H54 (cell line): ENCODE results near the gene NRIP3.
"Not testable (repeated sequence)": the region's sequence is repeated elsewhere in the genome, so short reads cannot be mapped to it uniquely, and the experiment has no call there.

Source experiments
- DNase-seq: peaks from one replicate; pipeline ENCODE4 v3.0.0; 2011; ENCODE audit warnings: low spot score, mixed read lengths; ENCODE audit not compliant: insufficient read length
- FAIRE-seq: peaks from 3 replicates; lab custom pipeline; 2011; peaks lifted over from hg19 to GRCh38; lab: Jason Lieb, UNC
- POLR2A ChIP-seq: IDR thresholded peaks from 2 replicates; pipeline ENCODE4 v1.6.1; 2011; ENCODE audit warnings: low read depth, mild to moderate bottlenecking, low read length

NRIP3 gene

DNA sequence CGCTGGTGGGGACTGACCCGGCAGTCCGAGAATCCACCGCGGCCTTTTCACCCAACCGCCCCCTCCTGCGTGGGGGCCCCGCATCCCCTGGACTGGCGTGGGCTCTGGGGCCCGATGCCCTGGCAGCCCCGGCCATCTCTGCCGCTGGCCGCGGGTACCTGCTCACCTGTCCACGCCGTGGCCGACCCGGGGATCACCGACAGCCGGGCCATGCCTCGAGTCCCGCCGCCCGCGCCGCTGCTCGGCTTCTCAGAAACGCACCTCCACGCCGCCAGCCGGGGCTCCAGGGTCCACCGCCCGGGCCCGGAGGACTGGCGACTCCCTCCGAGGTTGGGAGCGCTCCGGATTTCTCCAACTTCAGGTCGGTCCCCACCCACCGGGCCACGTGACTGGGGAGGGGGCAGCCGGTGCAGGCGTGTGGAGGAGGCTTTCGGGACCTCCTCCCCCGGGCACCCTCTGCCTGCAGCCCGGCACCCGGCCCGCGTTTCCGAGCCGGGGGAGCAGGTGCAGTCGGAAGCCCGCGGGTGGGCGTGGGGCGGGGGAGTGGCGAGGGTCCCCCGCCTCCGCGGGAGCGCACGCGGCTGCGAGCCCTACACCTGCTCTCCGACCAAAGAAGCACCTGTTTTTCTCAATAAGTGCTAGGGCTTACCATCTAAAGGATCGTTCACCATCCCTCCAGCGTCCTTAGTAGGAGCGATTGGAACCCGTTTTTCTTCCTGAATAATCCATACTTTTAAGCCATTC, 554 bp upstream of the NRIP3 start:
- FAIRE-seq (no peak), DNase-seq (no peak)
- no peak for TF ChIP-seq POLR2A

DNA sequence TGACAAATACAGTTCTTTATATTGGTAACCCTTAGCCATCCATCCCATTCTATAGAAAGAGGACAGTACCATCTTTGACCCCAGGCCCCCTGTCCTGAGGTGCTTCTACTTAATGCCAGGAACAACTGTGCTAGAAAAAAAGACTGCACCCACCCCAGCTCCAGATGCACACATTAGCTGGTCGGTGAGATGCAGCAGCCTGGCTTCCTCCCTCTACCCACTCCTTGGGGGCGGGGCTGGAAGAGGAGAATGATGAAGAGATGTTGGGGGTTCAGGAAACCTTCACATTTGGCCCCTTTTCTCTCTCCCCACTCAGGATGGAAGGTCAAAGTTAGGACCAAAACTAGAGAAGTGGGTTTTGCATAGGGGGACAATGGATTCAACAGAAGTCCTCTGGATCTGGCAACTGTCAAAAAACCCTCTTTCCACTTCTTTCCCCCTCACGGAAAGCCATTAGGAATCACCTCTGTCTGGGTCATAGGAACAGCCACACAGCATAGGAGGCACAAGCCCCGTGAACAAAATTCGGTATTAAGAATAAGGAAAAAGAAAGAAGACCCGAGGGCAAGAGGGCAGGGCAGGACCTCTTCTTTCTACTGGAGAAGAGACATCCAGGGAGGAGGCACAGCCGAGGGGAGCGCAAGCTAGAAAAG, 755 bp downstream of the NRIP3 start:
- no peak for TF ChIP-seq POLR2A
- DNase-seq (no peak), FAIRE-seq (no peak)

DNA sequence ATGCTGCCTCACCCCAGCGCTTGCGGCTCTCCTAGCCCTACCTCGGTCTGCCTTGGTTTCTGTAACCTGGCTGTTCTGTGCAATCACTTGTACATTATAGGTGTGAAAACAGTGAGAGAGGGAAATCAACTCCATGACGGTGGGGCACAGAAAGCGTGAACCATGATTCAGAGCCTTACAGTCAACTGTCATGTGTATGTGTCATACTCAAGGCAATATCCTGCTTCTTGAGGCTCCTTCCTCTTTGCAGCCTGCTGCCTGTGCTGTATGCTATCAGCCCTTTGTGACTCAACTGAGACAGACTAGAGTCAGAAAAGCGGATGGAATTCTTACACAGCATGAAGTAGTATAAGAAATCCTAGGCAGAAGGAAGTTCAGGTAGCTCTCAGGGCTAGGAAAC, 2.1 kb downstream of the NRIP3 start:
- no peak for TF ChIP-seq POLR2A
- DNase-seq (peak; percentile 94), FAIRE-seq (peak; percentile 97)

DNA sequence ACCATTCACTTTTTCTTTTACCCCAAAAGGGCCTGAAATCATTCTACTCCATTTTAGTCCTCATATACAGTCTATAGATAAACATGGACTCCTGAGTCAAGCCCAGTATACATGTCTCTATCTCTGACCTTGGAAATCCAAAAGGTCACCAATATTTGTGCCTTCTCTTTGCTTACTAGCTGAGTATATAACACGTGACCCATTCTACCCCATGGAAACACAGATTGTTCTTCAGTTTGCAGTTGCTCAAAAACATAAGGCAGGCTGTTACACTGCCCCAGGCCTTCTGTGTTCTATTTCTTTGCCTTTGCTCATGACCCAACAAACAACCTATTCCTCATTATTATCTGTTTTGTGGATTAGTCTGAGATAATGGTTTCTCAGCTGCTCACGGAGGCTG, 5.8 kb downstream of the NRIP3 start:
- DNase-seq (no peak), FAIRE-seq (no peak)
- TF ChIP-seq POLR2A = no peak

DNA sequence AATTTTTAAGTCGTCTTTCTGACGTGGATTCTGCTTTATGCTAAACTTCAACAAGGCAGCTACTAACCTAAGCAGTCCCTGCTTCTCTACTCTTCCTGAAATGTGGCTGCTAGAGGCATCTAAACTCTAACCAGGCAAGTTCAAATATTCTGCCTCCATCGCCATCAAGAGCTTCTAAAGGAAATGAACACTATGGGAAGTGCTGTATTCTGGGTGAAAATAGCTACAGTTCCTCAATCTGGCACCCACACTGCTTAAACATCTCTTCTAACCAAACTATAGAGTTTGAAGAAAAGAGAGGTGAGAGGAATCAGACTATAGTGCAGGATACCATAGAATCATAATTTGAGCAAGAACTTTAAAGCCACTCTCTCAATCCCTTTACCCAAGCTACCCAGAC, 6.3 kb downstream of the NRIP3 start:
- FAIRE-seq = no peak
- no peak for TF ChIP-seq POLR2A
- DNase-seq = no peak

DNA sequence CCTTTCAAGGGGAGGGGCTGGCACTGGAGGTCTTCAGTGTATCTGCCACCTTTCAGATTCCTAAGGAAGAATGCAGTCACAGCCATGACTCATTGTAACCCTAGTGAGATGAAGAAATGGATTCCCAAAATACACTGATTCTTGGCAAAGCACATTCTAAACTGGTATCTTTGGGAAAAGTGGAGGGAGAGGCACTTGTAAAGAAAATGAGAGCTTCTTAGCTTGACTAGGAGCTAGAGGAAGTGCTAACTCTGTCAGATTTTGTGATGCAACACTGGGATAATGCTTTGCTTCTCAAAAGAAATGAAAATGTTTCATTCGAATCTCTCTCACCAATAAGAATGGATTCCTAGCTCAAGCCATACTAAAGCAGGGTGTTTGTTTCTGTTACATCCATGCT, 14.3 kb downstream of the NRIP3 start:
- TF ChIP-seq POLR2A = no peak
- no peak for DNase-seq
- peak; percentile 73 for FAIRE-seq

DNA sequence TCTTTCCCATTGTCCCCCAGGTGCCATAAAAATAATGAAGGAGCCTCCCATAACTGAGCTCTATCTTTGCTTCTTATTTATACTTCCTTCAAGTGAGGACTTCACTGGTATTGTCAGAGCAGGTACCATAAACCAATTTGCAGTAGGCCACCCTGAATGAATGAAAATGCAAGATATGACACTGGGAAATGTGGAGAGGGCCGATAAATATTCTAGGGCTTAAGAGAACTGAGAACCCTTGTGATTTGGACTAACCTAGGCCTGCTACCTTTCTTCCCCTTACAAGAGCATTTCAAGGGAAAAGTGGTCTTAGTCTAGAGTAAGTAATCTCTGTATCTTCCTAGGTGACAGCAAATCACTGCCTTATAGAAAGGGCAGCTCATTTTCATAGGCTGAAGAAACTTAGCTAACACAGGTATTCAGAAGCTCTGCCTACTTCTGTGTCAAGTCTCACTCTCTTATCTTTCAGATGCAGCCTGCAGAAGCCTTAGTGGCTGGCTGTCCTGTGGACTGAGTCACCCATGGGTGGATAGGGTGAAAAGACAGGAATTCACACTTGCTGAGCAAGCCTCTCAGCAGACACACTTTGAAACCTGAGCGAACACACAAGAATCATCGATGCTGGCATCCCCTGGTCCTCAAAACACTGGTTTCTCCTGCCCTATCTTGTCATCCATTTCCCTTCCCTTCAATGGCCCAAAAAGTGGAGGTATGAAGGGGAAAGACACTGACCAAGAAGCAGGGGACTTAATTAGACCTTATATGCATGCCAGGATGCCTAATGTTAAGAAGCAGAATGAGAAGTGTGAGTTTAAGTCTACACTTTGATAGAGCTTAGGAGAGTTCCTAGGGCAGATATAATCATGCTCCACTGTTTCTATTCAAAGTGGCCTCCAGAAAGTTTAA, 15.2 kb downstream of the NRIP3 start:
- DNase-seq = peak; percentile 65
- FAIRE-seq = peak; percentile 72
- no peak for TF ChIP-seq POLR2A

DNA sequence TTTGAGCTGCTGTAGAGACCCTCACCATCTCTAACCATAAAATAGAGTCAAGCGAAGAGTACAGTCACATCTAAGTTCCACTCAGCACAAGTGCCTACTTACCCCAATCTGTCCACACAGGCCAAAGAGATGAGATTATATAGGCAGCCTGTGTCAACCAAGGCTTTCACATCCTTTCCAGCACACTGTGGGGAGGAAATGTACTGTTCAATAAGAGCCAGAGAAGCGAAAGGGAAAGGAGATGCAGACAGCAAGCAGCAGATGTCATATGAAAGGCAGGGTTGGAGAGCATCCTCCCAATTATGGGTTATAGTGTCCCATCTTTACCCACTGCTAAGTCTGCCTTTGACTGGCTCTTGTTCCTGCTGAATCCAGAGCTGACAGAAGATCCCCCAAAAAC, 16.4 kb downstream of the NRIP3 start:
- TF ChIP-seq POLR2A = no peak
- DNase-seq (no peak), FAIRE-seq (no peak)

DNA sequence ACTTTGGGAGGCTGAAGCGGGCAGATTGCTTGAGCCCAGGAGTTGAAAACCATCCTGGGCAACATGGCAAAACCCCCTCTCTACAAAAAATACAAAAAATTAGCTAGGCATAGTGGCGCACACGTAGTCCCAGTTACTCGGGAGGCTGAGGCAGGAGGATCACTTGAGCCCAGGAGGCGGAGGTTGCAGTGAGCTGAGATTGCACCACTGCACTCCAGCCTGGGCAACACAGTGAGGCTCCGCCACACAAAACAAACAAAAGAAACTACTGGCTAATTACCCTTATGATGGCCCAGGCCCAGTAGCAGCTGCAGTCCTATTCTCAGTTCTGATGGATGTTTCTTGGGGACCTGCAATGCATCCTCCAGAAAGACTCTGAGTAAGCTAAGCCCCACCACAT, 17.0 kb downstream of the NRIP3 start:
- not testable (repeated sequence) for FAIRE-seq, DNase-seq

DNA sequence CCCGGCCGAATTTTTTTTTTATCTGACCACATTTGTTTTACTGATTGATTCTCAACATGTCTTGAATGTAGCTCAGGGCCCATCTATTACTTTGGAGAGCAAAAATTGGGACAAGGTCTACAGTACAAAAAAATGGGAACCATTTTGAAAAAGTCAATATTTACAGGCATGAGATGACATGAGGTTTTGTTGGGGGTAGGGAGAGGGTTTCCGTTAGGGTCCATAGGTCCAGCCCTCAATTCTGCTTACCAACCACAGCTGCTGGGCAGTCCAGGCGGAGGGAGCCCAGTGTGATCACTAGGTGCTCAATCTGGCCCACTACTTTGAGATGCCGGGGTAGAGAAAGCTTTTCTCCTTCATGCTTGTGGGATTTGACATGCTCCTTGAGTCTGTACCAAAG, 18.3 kb downstream of the NRIP3 start:
- TF ChIP-seq POLR2A = no peak
- DNase-seq (no peak), FAIRE-seq (no peak)

DNA sequence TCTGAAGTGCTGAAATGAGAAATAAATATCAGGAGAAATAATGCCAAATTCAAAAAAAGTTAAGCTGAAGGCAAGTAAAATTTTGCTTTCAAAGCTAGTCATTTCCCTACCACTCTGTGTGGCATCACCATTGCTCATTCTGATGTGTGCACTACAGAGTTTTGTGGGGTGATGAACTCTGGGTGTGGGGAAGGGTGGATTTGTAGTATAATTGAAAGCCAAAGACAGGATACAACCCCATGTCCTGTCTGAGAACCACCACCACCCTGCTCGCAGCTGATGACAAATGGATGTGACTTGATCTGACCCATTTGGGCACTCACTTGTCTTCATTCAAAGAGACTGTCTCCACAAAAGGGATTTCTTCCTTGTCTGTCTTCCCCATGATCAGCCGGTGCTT, 20.2 kb downstream of the NRIP3 start:
- no peak for FAIRE-seq
- TF ChIP-seq POLR2A = no peak
- no peak for DNase-seq

DNA sequence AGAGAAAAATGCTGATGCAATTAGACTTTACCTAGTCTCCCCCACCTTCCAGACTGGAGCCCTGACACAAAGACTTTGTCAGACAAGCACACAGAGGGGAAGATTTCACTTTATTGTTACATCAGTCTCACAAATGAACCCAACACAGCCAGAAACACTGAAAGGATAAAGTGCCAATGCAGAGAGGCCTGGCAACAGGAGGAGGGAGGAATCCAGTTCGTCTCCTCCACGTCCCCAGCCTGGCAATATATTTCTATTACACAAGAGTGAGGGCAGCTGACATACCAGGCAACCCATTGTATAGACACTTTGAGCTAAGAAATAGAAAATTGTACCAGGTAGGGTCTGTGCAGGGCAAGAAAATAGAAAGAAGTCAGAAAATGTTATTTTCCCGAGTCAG, 23.3 kb downstream of the NRIP3 start:
- no peak for TF ChIP-seq POLR2A
- FAIRE-seq (no peak), DNase-seq (no peak)

DNA sequence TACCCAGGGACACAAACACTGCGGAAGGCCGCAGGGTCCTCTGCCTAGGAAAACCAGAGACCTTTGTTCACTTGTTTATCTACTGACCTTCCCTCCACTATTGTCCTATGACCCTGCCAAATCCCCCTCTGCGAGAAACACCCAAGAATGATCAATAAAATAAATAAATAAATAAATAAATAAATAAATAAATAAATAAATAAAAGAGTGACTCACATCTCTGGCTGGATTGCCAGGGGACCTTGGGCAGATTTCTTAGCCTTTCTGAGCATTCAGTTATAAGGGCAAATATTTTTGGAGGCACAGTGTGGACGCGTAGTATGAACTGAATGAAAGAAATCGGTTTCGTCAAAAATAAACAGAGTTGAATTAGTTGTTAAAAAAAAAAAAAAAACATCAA, 24.4 kb downstream of the NRIP3 start:
- not testable (repeated sequence) for FAIRE-seq, DNase-seq

DNA sequence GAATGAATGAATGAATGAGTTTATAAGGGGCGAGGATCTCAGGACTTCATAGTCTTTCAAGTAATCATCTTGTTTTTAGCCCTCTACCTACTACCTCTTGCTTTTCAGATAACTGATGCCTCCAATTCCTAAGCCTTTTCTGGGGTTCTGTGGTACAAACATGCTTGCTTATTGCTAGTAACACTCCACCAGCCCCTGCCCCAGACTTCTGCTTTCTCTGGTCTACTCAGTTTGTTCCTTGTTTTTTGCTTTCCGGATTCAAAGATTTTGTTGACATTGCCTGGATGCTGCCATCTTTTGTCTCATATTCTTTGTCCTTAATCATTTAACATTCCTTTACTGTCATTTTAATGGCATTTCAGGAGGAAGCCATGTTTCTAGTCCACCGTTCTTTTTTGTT, 30.7 kb downstream of the NRIP3 start:
- TF ChIP-seq POLR2A = no peak
- FAIRE-seq (no peak), DNase-seq (no peak)
